ENCODE measurements around the gene ZNF581.

ZNF581 gene

GRCh38 chr19:55643003-55643886 lies at the start of gene ZNF581:
TSS of gene ZNF581 (plus strand) at chr19:55643649. CDS start at chr19:55644572, 923 bp downstream.
- peak; percentile 86 for DNase-seq (ENCODE audit: insufficient read length, low spot score)
- no peak for TF ChIP-seq CTCF (IDR thresholded peaks at IDR 0.05; ENCODE audit: insufficient read depth, missing control alignments)
- no peak for FAIRE-seq

GRCh38 chr19:55594996-55595545 lies 48.4 kb upstream of the ZNF581 start:
- no peak for TF ChIP-seq CTCF (IDR thresholded peaks at IDR 0.05; ENCODE audit: insufficient read depth, missing control alignments)
- no peak for DNase-seq (ENCODE audit: insufficient read length, low spot score)
- FAIRE-seq = no peak

- no peak for FAIRE-seq
- TF ChIP-seq CTCF (IDR thresholded peaks at IDR 0.05; ENCODE audit: insufficient read depth, missing control alignments) = no peak
- no peak for DNase-seq (ENCODE audit: insufficient read length, low spot score)
Observed at GRCh38 chr19:55596304-55596703, 47.1 kb upstream of the ZNF581 start.

- DNase-seq (ENCODE audit: insufficient read length, low spot score) = no peak
- FAIRE-seq = no peak
- TF ChIP-seq CTCF (IDR thresholded peaks at IDR 0.05; ENCODE audit: insufficient read depth, missing control alignments) = no peak
Observed at GRCh38 chr19:55597501-55597921, 45.9 kb upstream of the ZNF581 start.

- DNase-seq (ENCODE audit: insufficient read length, low spot score) (no peak), FAIRE-seq (no peak)
- TF ChIP-seq CTCF (IDR thresholded peaks at IDR 0.05; ENCODE audit: insufficient read depth, missing control alignments) = no peak
Observed at GRCh38 chr19:55598034-55598433, 45.4 kb upstream of the ZNF581 start.

- DNase-seq (ENCODE audit: insufficient read length, low spot score) (no peak), FAIRE-seq (no peak)
- TF ChIP-seq CTCF (IDR thresholded peaks at IDR 0.05; ENCODE audit: insufficient read depth, missing control alignments) = no peak
Observed at GRCh38 chr19:55598719-55599467, 44.6 kb upstream of the ZNF581 start.

All from D721Med (cell line).